ENCODE measurements around the gene TMEM233. TPM values are rescaled to one million over a fixed set of nuclear protein-coding genes. Genes with fewer than 3 reads are reported as not detected.
"Not testable (repeated sequence)": the region's sequence is repeated elsewhere in the genome, so short reads cannot be mapped to it uniquely, and the experiment has no call there.

TMEM233 gene
- total RNA-seq, 1 donor from 2014 or later = 0.11 TPM

DNA sequence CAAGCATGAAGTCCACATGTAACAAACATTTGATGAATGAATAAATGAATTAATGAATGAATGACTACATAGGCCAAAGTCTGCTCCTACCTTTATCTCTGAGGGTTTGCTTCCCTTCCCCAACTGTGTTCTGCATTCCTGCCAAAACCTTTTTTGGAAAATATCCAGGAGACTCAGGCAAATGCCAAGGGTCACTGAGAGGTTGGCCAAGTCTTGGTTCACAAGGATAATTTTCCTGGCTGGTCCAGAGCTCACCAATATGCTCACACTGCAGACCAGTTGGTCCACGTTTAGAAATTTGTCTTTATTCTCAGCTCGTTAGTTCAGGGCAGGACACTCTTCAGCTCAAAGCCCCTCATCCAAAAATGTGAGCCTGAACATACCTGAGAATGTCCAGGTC is 10.2 kb downstream of the TMEM233 start:
- no peak overlapping the region for H3K27ac ChIP-seq (replicated peaks)
- no peak overlapping the region for H3K4me3 ChIP-seq
- peaks cover 9% of the 10 kb centered on the region for H3K4me1 ChIP-seq
- intact Hi-C loops (cut with micrococcal nuclease) = no loop called here
- no peaks in the 10 kb centered on the region for H3K9me3 ChIP-seq (replicated peaks)
- TF ChIP-seq, protein P1, sequence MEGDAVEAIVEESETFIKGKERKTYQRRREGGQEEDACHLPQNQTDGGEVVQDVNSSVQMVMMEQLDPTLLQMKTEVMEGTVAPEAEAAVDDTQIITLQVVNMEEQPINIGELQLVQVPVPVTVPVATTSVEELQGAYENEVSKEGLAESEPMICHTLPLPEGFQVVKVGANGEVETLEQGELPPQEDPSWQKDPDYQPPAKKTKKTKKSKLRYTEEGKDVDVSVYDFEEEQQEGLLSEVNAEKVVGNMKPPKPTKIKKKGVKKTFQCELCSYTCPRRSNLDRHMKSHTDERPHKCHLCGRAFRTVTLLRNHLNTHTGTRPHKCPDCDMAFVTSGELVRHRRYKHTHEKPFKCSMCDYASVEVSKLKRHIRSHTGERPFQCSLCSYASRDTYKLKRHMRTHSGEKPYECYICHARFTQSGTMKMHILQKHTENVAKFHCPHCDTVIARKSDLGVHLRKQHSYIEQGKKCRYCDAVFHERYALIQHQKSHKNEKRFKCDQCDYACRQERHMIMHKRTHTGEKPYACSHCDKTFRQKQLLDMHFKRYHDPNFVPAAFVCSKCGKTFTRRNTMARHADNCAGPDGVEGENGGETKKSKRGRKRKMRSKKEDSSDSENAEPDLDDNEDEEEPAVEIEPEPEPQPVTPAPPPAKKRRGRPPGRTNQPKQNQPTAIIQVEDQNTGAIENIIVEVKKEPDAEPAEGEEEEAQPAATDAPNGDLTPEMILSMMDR (IDR thresholded peaks at IDR 0.05; ENCODE audit: borderline replicate concordance) = no peak
- no peaks in the 10 kb centered on the region for H3K36me3 ChIP-seq
- no peak for DNase-seq
- H3K27me3 ChIP-seq (ENCODE audit: low read depth) = no peaks in the 10 kb centered on the region

- no peaks in the 10 kb centered on the region for H3K4me1 ChIP-seq
Observed at GRCh38 chr12:119609358-119609757, 15.8 kb downstream of the TMEM233 start.

DNA sequence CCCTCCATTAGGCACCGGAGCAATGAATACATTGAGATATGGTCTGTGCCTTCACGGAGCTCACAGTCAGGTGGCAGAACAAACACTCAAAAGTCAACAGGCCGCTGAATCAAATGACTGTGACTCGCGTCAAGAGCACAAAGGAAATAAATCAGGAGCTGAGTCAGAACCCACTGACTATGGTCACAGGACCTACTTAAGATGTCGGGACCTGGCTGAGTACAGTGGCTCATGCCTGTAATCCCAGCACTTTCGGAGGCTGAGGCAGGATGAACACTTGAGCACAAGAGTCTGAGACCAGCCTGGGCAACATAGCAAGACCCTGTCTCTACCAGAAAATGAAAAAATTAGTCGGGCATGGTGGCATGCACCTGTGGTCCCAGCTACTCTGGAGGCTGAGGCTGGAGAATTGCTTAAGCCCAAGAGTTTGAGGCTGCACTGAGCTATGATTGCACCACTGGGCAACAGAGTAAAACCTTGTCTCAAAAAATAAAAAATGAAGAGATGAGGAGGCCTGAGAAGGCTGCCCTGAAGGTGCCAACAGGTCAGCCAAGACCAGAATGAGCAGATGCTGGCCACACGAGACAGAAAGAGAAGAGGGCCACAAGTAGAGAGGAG is 19.9 kb downstream of the TMEM233 start:
- intact Hi-C loops (cut with micrococcal nuclease) = no loop called here
- no peaks in the 10 kb centered on the region for H3K4me1 ChIP-seq
- H3K27ac ChIP-seq (replicated peaks) = no peak overlapping the region
- no peak for DNase-seq
- H3K36me3 ChIP-seq = no peaks in the 10 kb centered on the region
- H3K27me3 ChIP-seq (ENCODE audit: low read depth) = peaks cover 15% of the 10 kb centered on the region
- TF ChIP-seq, protein P1 (IDR thresholded peaks at IDR 0.05; ENCODE audit: borderline replicate concordance) = no peak
- no peak overlapping the region for H3K4me3 ChIP-seq
- H3K9me3 ChIP-seq (replicated peaks) = no peaks in the 10 kb centered on the region

More at GRCh38 chr12:119609358-119609757, 15.8 kb downstream of the TMEM233 start:
- Histone ChIP-seq H3K4me3 (no peak overlapping the region), H3K27ac (replicated peaks) (no peak overlapping the region), H3K9me3 (replicated peaks) (no peaks in the 10 kb centered on the region), H3K27me3 (ENCODE audit: low read depth) (peaks cover 3% of the 10 kb centered on the region), H3K36me3 (no peaks in the 10 kb centered on the region)
- TF ChIP-seq, protein P1 (IDR thresholded peaks at IDR 0.05; ENCODE audit: borderline replicate concordance) = no peak
- DNase-seq = no peak
- intact Hi-C loops (cut with micrococcal nuclease) = no loop called here

GRCh38 chr12:119614705-119615104 is 21.1 kb downstream of the TMEM233 start:
- intact Hi-C loops (cut with micrococcal nuclease) = no loop called here
- Histone ChIP-seq H3K27ac (replicated peaks) (no peak overlapping the region), H3K27me3 (ENCODE audit: low read depth) (peaks cover 22% of the 10 kb centered on the region), H3K4me1 (no peaks in the 10 kb centered on the region), H3K36me3 (no peaks in the 10 kb centered on the region), H3K9me3 (replicated peaks) (no peaks in the 10 kb centered on the region), H3K4me3 (no peak overlapping the region)
- no peak for DNase-seq
- TF ChIP-seq, protein P1 (IDR thresholded peaks at IDR 0.05; ENCODE audit: borderline replicate concordance) = no peak

DNA sequence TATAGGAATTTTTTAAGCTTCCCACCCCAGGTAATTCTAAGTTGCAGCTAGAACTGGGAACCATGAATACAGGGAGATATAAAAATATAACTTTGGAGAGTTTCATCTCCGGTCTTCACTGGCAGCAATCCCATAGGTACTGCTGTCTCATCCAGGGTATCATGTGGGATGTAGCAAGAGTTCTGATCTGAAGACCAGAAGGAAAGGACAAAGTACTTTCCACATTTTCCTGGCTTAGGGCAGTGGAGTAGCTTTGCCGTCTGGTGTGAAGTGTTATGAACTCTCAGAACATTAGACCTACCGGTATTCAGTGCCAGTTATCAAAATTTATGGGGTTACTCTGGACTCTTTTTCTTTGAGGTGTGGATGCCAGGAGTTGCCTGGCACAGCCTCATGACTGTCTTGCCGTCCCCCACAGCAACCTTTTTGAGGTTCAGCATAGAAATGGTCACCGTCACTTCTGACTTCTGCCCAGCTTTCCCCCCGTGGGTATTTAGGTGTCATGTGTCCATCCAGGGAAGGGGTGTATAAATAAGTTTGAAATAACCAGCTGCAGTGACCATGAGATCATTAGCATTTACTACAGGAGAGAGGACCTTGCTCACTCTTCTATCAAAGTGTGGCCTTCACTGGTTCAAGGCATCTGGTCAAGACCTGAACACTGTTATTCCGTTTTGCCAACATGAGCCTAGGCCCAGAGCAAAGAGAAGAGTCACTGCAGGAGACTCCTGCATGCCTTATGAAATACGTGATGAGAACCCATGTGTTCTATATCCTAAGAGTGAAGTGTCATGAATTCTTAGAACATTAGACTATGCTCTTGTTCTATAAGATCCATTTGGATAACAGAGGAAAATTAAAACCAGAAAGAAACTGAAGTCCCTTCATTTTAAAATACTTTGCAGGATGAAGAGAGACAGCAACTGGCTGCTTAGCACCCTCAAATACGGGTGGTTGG is 22.2 kb downstream of the TMEM233 start:
- intact Hi-C loops (cut with micrococcal nuclease) = no loop called here
- Histone ChIP-seq H3K27me3 (ENCODE audit: low read depth) (peaks cover 24% of the 10 kb centered on the region), H3K9me3 (replicated peaks) (no peaks in the 10 kb centered on the region), H3K4me1 (no peaks in the 10 kb centered on the region), H3K27ac (replicated peaks) (no peak overlapping the region), H3K36me3 (no peaks in the 10 kb centered on the region), H3K4me3 (no peak overlapping the region)
- DNase-seq = no peak
- TF ChIP-seq, protein P1 (IDR thresholded peaks at IDR 0.05; ENCODE audit: borderline replicate concordance) = no peak

- H3K27me3 ChIP-seq (ENCODE audit: low read depth) = peaks cover 33% of the 10 kb centered on the region
- H3K27ac ChIP-seq (replicated peaks); H3K9me3 ChIP-seq (replicated peaks); H3K4me3 ChIP-seq; H3K36me3 ChIP-seq; H3K4me1 ChIP-seq; intact Hi-C loops (cut with micrococcal nuclease); DNase-seq: not testable (repeated sequence)
Observed at GRCh38 chr12:119618328-119618896, 24.8 kb downstream of the TMEM233 start.

All from left ventricle myocardium inferior (tissue), 1 donor.